Measurements from ENCODE around the gene RCVRN. TPM values are rescaled to one million over a fixed set of nuclear protein-coding genes. Genes with fewer than 3 reads are reported as not detected.

The RCVRN gene
- total RNA-seq = under 1 TPM; 0.24 to 0.37 TPM

DNA sequence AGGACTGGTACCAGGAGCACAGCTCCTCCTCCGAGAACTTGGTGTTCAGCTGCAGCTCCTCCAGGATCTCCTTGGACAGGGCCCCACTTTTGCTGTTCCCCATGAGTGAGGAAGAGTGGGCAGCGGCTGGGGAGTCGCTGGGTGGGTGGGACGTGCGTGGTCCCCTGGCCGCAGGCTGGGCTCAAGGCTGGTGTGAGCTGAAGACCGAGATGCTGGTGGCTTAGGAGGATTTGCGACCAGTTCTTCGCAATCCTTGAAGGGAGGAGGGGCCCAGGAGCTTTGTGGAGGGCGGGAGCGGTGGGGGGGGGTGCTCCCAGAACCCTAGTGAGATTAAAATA is at the start of gene RCVRN:
TSS of gene RCVRN (minus strand) at position 194 of the 338 bp plus-strand sequence. CDS start at position 103, 91 bp downstream.
- Histone ChIP-seq H3K4me3 (no peak within 1 kb of the TSS), H3K9me3 (no peaks in the 10 kb centered on the region), H3K4me1 (peaks cover 0 to 4% of the 10 kb centered on the region in 2 donors), H3K36me3 (no peaks in the 10 kb centered on the region), H3K27me3 (no peaks in the 10 kb centered on the region), H3K27ac (no peak within 1 kb of the TSS)
- no peak for DNase-seq (ENCODE audit: low spot score)
- TF ChIP-seq, protein P1, sequence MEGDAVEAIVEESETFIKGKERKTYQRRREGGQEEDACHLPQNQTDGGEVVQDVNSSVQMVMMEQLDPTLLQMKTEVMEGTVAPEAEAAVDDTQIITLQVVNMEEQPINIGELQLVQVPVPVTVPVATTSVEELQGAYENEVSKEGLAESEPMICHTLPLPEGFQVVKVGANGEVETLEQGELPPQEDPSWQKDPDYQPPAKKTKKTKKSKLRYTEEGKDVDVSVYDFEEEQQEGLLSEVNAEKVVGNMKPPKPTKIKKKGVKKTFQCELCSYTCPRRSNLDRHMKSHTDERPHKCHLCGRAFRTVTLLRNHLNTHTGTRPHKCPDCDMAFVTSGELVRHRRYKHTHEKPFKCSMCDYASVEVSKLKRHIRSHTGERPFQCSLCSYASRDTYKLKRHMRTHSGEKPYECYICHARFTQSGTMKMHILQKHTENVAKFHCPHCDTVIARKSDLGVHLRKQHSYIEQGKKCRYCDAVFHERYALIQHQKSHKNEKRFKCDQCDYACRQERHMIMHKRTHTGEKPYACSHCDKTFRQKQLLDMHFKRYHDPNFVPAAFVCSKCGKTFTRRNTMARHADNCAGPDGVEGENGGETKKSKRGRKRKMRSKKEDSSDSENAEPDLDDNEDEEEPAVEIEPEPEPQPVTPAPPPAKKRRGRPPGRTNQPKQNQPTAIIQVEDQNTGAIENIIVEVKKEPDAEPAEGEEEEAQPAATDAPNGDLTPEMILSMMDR (IDR thresholded peaks at IDR 0.05) = no peak

DNA sequence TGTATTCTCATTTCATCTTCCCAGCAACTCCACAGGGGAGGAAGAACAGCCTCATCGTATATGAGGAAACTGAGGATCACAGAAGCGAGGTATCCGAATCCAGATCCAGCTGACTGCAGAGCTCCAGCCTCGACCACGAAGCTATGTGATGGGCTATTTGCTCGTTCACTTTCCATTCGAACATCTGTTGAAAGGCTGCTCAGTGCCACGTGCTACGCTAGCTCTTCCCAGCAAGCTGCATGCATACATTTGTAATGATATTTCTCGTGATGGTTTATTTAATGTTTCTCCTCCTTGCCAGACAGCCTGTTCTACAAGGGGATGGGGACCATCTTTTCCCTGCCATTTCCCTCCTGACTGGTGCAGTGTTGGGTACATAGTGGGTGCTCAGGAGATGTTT is 48.4 kb upstream of the RCVRN start:
- H3K27me3 ChIP-seq = no peaks in the 10 kb centered on the region
- peaks cover 0 to 7% of the 10 kb centered on the region in 2 donors for H3K4me1 ChIP-seq
- TF ChIP-seq, protein P1 (IDR thresholded peaks at IDR 0.05) = no peak
- H3K4me3 ChIP-seq = no peak overlapping the region
- DNase-seq (ENCODE audit: low spot score) = no peak
- no peaks in the 10 kb centered on the region for H3K9me3 ChIP-seq
- peaks cover 9% of the 10 kb centered on the region for H3K36me3 ChIP-seq
- no peak overlapping the region for H3K27ac ChIP-seq

DNA sequence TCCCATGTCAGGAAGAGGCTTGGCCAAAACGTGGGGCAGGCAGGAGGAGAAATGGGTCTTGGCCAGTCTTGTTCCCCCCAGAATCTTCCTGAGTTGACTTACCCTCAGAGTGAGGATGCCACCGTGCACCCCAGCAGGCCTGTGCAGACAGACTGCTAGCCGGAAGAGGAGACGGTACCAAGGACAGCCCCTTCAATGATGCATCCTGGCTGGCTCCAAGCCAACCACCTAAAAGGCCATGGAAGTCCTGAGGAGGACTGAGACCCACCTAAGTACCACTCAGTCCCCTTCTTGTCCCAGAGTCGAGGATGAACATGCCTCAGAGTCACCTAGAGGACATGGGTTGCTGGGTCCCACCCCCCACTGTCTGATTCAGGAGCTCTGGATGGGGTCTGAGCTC is 46.7 kb upstream of the RCVRN start:
- Histone ChIP-seq H3K27ac (no peak overlapping the region), H3K9me3 (no peaks in the 10 kb centered on the region), H3K27me3 (no peaks in the 10 kb centered on the region), H3K4me3 (no peak overlapping the region), H3K36me3 (peaks cover 2% of the 10 kb centered on the region), H3K4me1 (peaks cover 0 to 6% of the 10 kb centered on the region in 2 donors)
- no peak for DNase-seq (ENCODE audit: low spot score)
- TF ChIP-seq, protein P1 (IDR thresholded peaks at IDR 0.05) = no peak

DNA sequence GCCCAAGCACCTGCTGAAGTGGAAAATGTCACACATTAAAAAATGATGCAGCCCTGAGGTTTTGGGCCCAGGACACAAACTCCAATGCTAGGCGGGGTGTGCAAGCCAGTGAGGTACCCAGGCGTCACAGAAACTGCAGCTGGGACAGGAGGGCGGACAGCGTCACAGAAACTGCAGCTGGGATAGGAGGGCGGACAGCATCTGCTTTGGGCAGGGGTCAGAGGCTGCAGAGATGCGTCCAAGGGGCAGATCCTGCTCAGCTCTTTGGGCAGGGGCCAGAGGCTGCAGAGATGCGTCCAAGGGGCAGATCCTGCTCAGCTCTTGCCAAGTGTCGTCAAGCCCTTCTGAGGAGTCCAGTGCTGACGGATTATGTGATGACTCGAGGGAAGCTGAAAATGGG is 43.9 kb upstream of the RCVRN start:
- Histone ChIP-seq H3K27me3 (no peaks in the 10 kb centered on the region), H3K27ac (no peak overlapping the region), H3K36me3 (peaks cover 30% of the 10 kb centered on the region), H3K4me3 (no peak overlapping the region), H3K4me1 (peaks cover 0 to 6% of the 10 kb centered on the region in 2 donors), H3K9me3 (no peaks in the 10 kb centered on the region)
- DNase-seq (ENCODE audit: low spot score) = no peak
- TF ChIP-seq, protein P1 (IDR thresholded peaks at IDR 0.05) = no peak

DNA sequence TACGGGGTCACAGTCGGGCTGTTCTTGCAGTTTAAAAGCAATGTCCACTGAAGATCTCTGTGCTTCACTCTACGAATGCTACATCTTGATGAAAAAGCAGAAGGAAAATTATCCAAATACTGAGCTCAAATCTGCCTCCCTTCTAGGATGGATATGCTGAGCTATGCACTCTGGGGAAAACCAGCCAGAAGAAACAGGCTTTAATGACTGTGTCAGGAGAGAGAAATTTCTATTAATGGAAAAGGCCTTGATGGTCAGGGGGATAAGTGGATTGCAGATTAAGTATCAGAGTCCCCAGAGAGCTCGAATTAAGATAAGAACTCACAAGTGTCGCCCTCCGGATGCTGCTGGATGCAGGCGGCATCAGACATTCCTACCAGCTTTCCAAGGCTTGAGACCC is 39.6 kb upstream of the RCVRN start:
- Histone ChIP-seq H3K4me3 (no peak overlapping the region), H3K4me1 (peaks cover 0 to 3% of the 10 kb centered on the region in 2 donors), H3K36me3 (peaks cover 71% of the 10 kb centered on the region), H3K27ac (no peak overlapping the region), H3K9me3 (no peaks in the 10 kb centered on the region), H3K27me3 (no peaks in the 10 kb centered on the region)
- DNase-seq (ENCODE audit: low spot score) = no peak
- TF ChIP-seq, protein P1 (IDR thresholded peaks at IDR 0.05) = no peak

DNA sequence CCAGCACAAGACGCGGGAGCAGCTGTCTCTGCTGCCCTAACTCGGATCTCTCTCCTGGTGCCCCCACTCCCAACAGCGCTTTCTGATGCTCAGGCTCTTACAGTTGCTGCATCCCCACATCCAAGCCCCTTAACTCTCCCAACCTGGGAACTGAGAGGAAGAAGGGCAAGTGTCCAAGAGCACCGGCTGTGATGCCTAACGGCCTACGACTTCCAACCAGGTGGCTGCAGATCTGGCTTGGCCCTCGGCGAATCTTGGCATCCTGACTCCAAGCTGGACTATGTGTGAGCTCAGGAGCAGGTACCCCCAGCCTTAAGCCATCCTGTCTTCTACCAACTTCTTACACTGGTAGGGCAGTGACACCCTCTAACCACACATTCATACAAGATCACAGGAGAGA is 38.3 kb upstream of the RCVRN start:
- Histone ChIP-seq H3K36me3 (peaks cover 84% of the 10 kb centered on the region), H3K4me3 (no peak overlapping the region), H3K4me1 (no peaks in the 10 kb centered on the region), H3K27ac (no peak overlapping the region), H3K27me3 (no peaks in the 10 kb centered on the region), H3K9me3 (no peaks in the 10 kb centered on the region)
- TF ChIP-seq, protein P1 (IDR thresholded peaks at IDR 0.05) = no peak
- no peak for DNase-seq (ENCODE audit: low spot score)

Data from right atrium auricular region (tissue), 2 donors.